Calu3 (cell line): ENCODE results near the gene ENHO. TPM values are rescaled to one million over a fixed set of nuclear protein-coding genes. Genes with fewer than 3 reads are reported as not detected.

Source experiments
- Bru-seq: library from RNA; stranded (reverse); fragments of 400-500 nt; gene quantifications from one replicate; lab custom pipeline; 2021; lab: Mats Ljungman, UMichigan
- BruChase-seq, 2 experiments: library from RNA; stranded (reverse); fragments of 400-500 nt; gene quantifications; one replicate each; lab custom pipeline; 2021; lab: Mats Ljungman, UMichigan
- BruUV-seq: library from RNA; stranded (reverse); fragments of 400-500 nt; replicated peaks from 2 replicates; lab custom pipeline; 2021; lab: Mats Ljungman, UMichigan
- CTCF ChIA-PET: fragments of 300-600 bp; sonication (Branson Sonifier 250); formaldehyde crosslinking; loops from one replicate; lab custom pipeline; 2022; ENCODE audit warnings: antibody characterized with exemption; lab: Charles Lee
- DNase-seq: peaks from one replicate; pipeline ENCODE4 v3.0.0; 2022
- H3K27ac Mint-ChIP-seq: one replicate; pipeline ENCODE4 v1.8.0; 2022; ENCODE audit warnings: mixed read lengths; ENCODE audit not compliant: unreplicated experiment
- H3K27me3 Mint-ChIP-seq: one replicate; pipeline ENCODE4 v1.8.0; 2022; ENCODE audit warnings: mixed read lengths; ENCODE audit not compliant: unreplicated experiment
- H3K36me3 Mint-ChIP-seq: one replicate; pipeline ENCODE4 v1.8.0; 2022; ENCODE audit warnings: mild to moderate bottlenecking, moderate library complexity, mixed read lengths; ENCODE audit not compliant: insufficient read depth, unreplicated experiment
- H3K4me1 Mint-ChIP-seq: one replicate; pipeline ENCODE4 v1.8.0; 2022; ENCODE audit warnings: mild to moderate bottlenecking, low read depth, mixed read lengths; ENCODE audit not compliant: unreplicated experiment
- H3K4me3 Mint-ChIP-seq: one replicate; pipeline ENCODE4 v1.8.0; 2022; ENCODE audit warnings: mild to moderate bottlenecking, low read depth, moderate library complexity, mixed read lengths; ENCODE audit not compliant: unreplicated experiment
- H3K9me3 Mint-ChIP-seq: one replicate; pipeline ENCODE4 v1.8.0; 2022; ENCODE audit warnings: low read depth, mixed read lengths; ENCODE audit not compliant: unreplicated experiment
- intact Hi-C: fragments of 100-400 bp; cut with micrococcal nuclease; formaldehyde crosslinking; loops from one replicate; pipeline ENCODE4 v1.10.0; 2022; ENCODE audit not compliant: unreplicated experiment
- long read RNA-seq: library from polyadenylated mRNA; stranded (forward); transcript quantifications from one replicate; pipeline ENCODE4 v2.0.0, GENCODE V29; 2022
- total RNA-seq: library from RNA; stranded (reverse); gene quantifications from 2 replicates; pipeline ENCODE4 v1.2.3, GENCODE V29; 2022
- TF ChIP-seq, protein P1 (sequence below): fragments of 200-600 bp; IDR thresholded peaks from one replicate; pipeline ENCODE4 v1.8.0; 2022; ENCODE audit warnings: antibody characterized with exemption; ENCODE audit not compliant: unreplicated experiment

Gene ENHO
- not detected in 2 replicates for total RNA-seq
- not detected for Bru-seq, nascent RNA
- BruChase-seq, experiment 1, labeled RNA remaining after a 6-hour chase, result not detected
- not detected for BruChase-seq, experiment 2, labeled RNA remaining after a 2-hour chase
- long read RNA-seq, partial matches to known transcripts, result 0 of 1 reads
- long read RNA-seq, other reads (novel, unspliced or antisense), result 0 of 1 reads

DNA sequence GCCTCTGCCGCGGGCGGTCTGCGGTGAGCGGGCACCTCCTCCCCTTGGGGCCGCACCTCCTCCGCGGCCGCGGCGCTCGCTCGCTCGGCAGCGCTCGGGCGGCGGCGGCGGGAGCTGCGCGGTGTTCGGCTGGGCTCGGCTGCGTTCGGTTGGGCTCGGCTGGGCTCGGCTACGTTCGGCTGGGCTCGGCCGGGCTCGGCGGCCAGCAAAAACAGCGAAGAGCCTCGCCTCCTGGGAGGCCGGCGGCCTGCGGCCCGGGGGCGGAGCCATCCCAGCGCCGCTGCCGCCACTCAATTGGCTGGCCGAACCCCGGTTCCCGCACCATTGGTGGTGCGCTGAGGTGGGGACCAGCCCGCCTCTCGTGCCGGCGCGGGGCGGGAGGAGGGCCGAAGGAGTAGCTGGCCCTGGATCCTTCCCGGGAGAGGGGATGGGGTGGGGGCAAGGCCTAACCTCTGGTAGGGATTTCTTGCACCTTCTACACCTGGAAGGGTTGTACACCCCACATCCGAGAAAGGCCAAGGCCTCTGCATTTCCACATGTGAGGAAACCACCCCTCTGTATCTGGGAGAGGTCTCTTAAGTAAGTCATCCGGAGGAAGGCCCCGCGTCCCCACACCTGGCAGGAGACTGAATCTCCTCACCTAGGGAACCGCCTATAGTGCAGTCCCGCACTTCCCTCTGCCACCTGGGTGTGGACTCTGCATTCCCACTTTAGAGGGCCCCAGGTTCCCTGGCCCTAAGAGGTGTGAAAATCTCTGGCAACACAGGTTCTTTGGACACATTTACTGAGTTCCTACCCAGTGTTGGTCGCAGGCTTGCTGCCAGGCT is at the start of gene ENHO:
TSS of gene ENHO (minus strand) at position 20 of the 827 bp plus-strand sequence. CDS start 1,295 bp downstream, outside the sequence.
- Mint-ChIP-seq H3K4me1 (peaks cover 9% of the 10 kb centered on the region), H3K36me3 (no peaks in the 10 kb centered on the region), H3K9me3 (no peaks in the 10 kb centered on the region), H3K27me3 (peaks cover 76% of the 10 kb centered on the region), H3K4me3 (peak within 1 kb of the TSS; percentile 45), H3K27ac (no peak within 1 kb of the TSS)
- DNase-seq, result peak; percentile 87
- no TSS peak for BruUV-seq
- TF ChIP-seq, protein P1, sequence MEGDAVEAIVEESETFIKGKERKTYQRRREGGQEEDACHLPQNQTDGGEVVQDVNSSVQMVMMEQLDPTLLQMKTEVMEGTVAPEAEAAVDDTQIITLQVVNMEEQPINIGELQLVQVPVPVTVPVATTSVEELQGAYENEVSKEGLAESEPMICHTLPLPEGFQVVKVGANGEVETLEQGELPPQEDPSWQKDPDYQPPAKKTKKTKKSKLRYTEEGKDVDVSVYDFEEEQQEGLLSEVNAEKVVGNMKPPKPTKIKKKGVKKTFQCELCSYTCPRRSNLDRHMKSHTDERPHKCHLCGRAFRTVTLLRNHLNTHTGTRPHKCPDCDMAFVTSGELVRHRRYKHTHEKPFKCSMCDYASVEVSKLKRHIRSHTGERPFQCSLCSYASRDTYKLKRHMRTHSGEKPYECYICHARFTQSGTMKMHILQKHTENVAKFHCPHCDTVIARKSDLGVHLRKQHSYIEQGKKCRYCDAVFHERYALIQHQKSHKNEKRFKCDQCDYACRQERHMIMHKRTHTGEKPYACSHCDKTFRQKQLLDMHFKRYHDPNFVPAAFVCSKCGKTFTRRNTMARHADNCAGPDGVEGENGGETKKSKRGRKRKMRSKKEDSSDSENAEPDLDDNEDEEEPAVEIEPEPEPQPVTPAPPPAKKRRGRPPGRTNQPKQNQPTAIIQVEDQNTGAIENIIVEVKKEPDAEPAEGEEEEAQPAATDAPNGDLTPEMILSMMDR, result no peak
- CTCF ChIA-PET, result no interaction called here
- intact Hi-C loops, result no loop called here

DNA sequence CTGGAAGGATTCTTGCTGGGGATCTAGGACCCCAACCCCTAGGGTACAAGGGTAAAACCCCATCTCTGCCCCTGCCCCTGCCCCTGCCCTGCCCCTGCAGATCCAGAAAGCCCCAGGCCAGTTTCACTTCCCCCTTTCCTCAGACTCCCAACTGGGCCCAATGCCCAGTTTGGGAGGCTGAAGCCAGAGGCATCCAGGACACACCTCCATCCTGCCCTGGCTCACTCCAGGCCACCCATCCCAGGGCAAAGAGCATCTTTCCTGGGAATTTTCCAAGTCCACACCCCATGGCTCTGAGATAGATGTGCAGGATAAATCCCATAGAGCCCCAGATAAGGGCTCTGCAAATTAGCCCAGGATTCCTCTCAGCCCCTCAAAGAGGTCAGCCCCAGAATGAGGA is 49.3 kb upstream of the ENHO start:
- CTCF ChIA-PET, result no interaction called here
- peaks cover 92% of the 10 kb centered on the region for H3K27me3 Mint-ChIP-seq
- no peak overlapping the region for H3K4me3 Mint-ChIP-seq
- no peaks in the 10 kb centered on the region for H3K9me3 Mint-ChIP-seq
- H3K4me1 Mint-ChIP-seq, result no peaks in the 10 kb centered on the region
- no peak overlapping the region for H3K27ac Mint-ChIP-seq
- intact Hi-C loops, result no loop called here
- no peak for DNase-seq
- H3K36me3 Mint-ChIP-seq, result peaks cover 5% of the 10 kb centered on the region
- BruUV-seq, result no TSS peak
- TF ChIP-seq, protein P1, result no peak

DNA sequence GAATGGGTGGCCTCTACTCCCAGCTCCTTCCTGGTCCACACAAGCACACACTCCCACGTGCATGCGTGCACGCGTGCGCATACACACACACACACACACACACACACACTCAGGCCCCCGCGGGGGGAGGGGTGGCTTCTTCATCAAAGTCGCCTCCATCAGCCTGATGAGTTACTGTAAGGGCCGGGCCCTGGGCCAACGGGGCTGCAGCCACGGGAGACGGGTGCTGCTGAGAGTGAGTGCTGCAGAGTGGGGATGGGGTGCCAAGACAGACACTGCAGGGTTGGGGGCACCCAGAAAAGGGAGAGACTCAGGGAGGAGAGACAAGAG is 48.7 kb upstream of the ENHO start:
- intact Hi-C loops, result no loop called here
- no peak overlapping the region for H3K4me3 Mint-ChIP-seq
- no peak for DNase-seq
- BruUV-seq, result no TSS peak
- no peak overlapping the region for H3K27ac Mint-ChIP-seq
- H3K9me3 Mint-ChIP-seq, result no peaks in the 10 kb centered on the region
- peaks cover 92% of the 10 kb centered on the region for H3K27me3 Mint-ChIP-seq
- CTCF ChIA-PET, result no interaction called here
- no peaks in the 10 kb centered on the region for H3K4me1 Mint-ChIP-seq
- H3K36me3 Mint-ChIP-seq, result peaks cover 4% of the 10 kb centered on the region
- TF ChIP-seq, protein P1, result no peak

DNA sequence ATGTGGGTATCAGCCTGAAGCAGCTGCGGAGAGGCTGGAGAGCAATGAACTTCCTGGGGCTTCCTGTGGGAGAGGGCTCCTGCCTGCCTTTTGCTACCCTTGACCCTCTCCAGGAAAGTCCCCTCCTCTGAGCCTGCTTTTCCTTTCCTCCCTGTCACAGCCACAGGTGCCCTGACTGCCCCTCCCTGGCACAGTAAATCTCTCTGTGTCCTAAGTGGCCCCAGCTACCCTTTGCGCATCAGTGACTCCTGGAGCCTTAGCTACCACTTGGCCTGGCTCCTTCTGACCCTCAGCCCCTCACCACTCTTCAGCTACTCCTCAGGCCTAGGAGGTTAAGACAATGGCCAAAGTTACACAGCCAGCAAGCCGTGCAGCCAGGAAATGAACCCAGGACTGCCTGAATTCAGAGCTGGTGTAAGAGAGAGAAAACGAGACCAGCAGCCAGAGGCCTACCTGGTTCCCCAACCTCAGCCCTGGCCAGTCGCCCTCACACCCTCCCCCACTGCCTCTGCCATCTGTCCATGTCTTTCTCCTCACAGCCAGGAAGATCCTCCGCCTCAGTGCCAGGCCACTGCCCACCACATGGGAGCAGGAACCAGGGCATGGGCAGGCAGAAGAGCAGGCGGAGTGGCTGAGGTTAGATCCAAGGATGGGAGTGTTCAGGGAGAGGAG is 48.2 kb upstream of the ENHO start:
- H3K27me3 Mint-ChIP-seq, result peaks cover 92% of the 10 kb centered on the region
- intact Hi-C loops, result no loop called here
- TF ChIP-seq, protein P1, result no peak
- CTCF ChIA-PET, result interaction anchor here (0.5 kb wide), 1 partner anchor 1186 kb away, joined by 4 read pairs; no protein-coding TSS in a partner anchor
- H3K9me3 Mint-ChIP-seq, result no peaks in the 10 kb centered on the region
- no peak overlapping the region for H3K4me3 Mint-ChIP-seq
- DNase-seq, result no peak
- BruUV-seq, result no TSS peak
- no peak overlapping the region for H3K27ac Mint-ChIP-seq
- no peaks in the 10 kb centered on the region for H3K36me3 Mint-ChIP-seq
- no peaks in the 10 kb centered on the region for H3K4me1 Mint-ChIP-seq
